HepG2 (cell line): ENCODE measurements around the gene SEC14L2. TPM values are rescaled to one million over a fixed set of nuclear protein-coding genes. Genes with fewer than 3 reads are reported as not detected.

Experiments used
- AFF4 ChIP-seq: sonication (generic); formaldehyde crosslinking; IDR thresholded peaks from 2 replicates; pipeline ENCODE4 v1.4.0; 2020; ENCODE audit warnings: missing genetic modification reagents
- DMAP1 ChIP-seq: IDR thresholded peaks from 2 replicates; pipeline ENCODE4 v1.6.1; 2016
- DR1 ChIP-seq: sonication (generic); formaldehyde crosslinking; IDR thresholded peaks from 2 replicates; pipeline ENCODE4 v1.8.0; 2021; ENCODE audit warnings: mild to moderate bottlenecking, missing genetic modification reagents, inconsistent platforms
- GATAD1 ChIP-seq: IDR thresholded peaks from 2 replicates; pipeline ENCODE4 v1.6.1; 2016; ENCODE audit warnings: missing genetic modification reagents, missing compliant biosample characterization
- NFAT5 ChIP-seq: sonication (generic); formaldehyde crosslinking; IDR thresholded peaks from 2 replicates; pipeline ENCODE4 v1.4.0; 2020; ENCODE audit warnings: missing genetic modification reagents
- THAP9 ChIP-seq: sonication (generic); formaldehyde crosslinking; IDR thresholded peaks from 2 replicates; pipeline ENCODE4; 2020; ENCODE audit warnings: missing genetic modification reagents, mild to moderate bottlenecking, borderline replicate concordance
- ZNF570 ChIP-seq: sonication (generic); formaldehyde crosslinking; IDR thresholded peaks from 2 replicates; pipeline ENCODE4 v1.4.0; 2020; ENCODE audit warnings: mild to moderate bottlenecking, missing genetic modification reagents, borderline replicate concordance
- polyA plus RNA-seq, 8 experiments: library from polyadenylated mRNA; depleted of rRNA in 3 of 8; stranded (reverse) in 7 of 8; unstranded in 1 of 8; fragments of >200 nt; fragmentation: Illumina TruSeq in 4 of 8; extraction: Trizol in 4 of 8; gene quantifications; 2 replicates each; pipeline versions ENCODE4 v1.2.1 to v1.2.3, GENCODE V29; 2011 to 2016; ENCODE audit warnings: low read depth in 4 of 8, missing spikeins in 1 of 8, mixed read lengths in 1 of 8; ENCODE audit not compliant: insufficient read depth in 1 of 8
- total RNA-seq, 5 experiments: library from RNA; depleted of rRNA; stranded (reverse); fragments of >200 nt; fragmentation: Illumina TruSeq; extraction: Trizol; gene quantifications; 2 replicates each; pipeline ENCODE4 v1.2.3, GENCODE V29; 2016; ENCODE audit warnings: low read depth in 1 of 5

The SEC14L2 gene
- total and polyA plus RNA-seq, 2 of the 13 experiments (the other 11 are each of a cell fraction or from before 2014, with no cell fraction given), result 4.1 to 5.1 TPM

GRCh38 chr22:30423959-30424533 is 27.2 kb downstream of the SEC14L2 start (continued):
- TF ChIP-seq AFF4 (peak; percentile 30; the same call in 1 of the 2 replicates), DR1 (peak; percentile 26; the same call in 1 of the 2 replicates), DMAP1 (CRISPR knock-in tag) (peak; percentile 79), GATAD1 (CRISPR knock-in tag) (peak; percentile 85), THAP9 (peak; percentile 99), NFAT5 (CRISPR knock-in tag) (no peak; the same call in 1 of the 2 replicates), ZNF570 (CRISPR knock-in tag) (no peak)
- TF ChIP-seq, all 625 proteins: peak for 196
